Uterus (tissue), 4 donors: Measurements from ENCODE around the gene GNMT. TPM values are rescaled to one million over a fixed set of nuclear protein-coding genes. Genes with fewer than 3 reads are reported as not detected.

ENCODE experiments used
- DNase-seq, 2 donors: peaks; one replicate each; pipeline ENCODE4 v3.0.0-alpha.2; 2019 to 2020
- H3K27ac ChIP-seq, 2 donors: fragments of 200-600 bp; sonication (generic); 1 replicate in 1 of 2; 2 replicates in 1 of 2; pipeline ENCODE4 v1.5.1; 2016 to 2018
- H3K27me3 ChIP-seq, 2 donors: fragments of 200-600 bp; sonication (generic); one replicate each; pipeline ENCODE4 v1.5.1; 2018 to 2019; ENCODE audit warnings: control low read depth in 1 of 2
- H3K36me3 ChIP-seq, 2 donors: fragments of 200-600 bp; sonication (generic); one replicate each; pipeline ENCODE4 v1.5.1; 2019; ENCODE audit warnings: control low read depth in 1 of 2
- H3K4me1 ChIP-seq, 2 donors: fragments of 200-600 bp; sonication (generic); one replicate each; pipeline ENCODE4 v1.5.1; 2018 to 2019; ENCODE audit warnings: control low read depth in 1 of 2
- H3K4me3 ChIP-seq, 2 donors: fragments of 200-600 bp; sonication (generic); 1 replicate in 1 of 2; 2 replicates in 1 of 2; pipeline ENCODE4 v1.5.1; 2018 to 2019; ENCODE audit warnings: mild to moderate bottlenecking in 1 of 2
- H3K9me3 ChIP-seq, 2 donors: fragments of 200-600 bp; sonication (generic); one replicate each; pipeline ENCODE4 v1.5.1; 2019; ENCODE audit warnings: control low read depth in 1 of 2
- POLR2A ChIP-seq, 2 donors: fragments of 450-650 bp; IDR thresholded peaks; one replicate each; pipeline ENCODE4 v1.6.1; 2016; ENCODE audit warnings: antibody characterized with exemption in 2 of 2, mild to moderate bottlenecking in 1 of 2, moderate library complexity in 1 of 2
- intact Hi-C: fragments of 100-400 bp; cut with DNase I; formaldehyde crosslinking; loops from one replicate; pipeline ENCODE4 v1.15.1; 2023; ENCODE audit warnings: low total_unique reads
- total RNA-seq, 4 donors: library from RNA; depleted of rRNA in 3 of 4; stranded (reverse); fragments of >200 nt in 3 of 4; gene quantifications; one replicate each; pipeline versions ENCODE4 v1.1.0 to v1.2.4, GENCODE V29; 2014 to 2023
- TF ChIP-seq, protein P1 (sequence below), 4 experiments: fragments of 200-600 bp in 2 of 4; fragments of 450-650 bp in 2 of 4; sonication (generic) in 2 of 4; IDR thresholded peaks; one replicate each; pipeline ENCODE4 v1.5.1; 2016 to 2019; ENCODE audit warnings: antibody characterized with exemption in 4 of 4, mild to moderate bottlenecking in 2 of 4, moderate library complexity in 1 of 4
- donor health status: DM: yes; HTN: yes; CAD: no.

The GNMT gene
- total RNA-seq, 4 donors from 2014 or later, result 1.7 TPM; not detected in 3

DNA sequence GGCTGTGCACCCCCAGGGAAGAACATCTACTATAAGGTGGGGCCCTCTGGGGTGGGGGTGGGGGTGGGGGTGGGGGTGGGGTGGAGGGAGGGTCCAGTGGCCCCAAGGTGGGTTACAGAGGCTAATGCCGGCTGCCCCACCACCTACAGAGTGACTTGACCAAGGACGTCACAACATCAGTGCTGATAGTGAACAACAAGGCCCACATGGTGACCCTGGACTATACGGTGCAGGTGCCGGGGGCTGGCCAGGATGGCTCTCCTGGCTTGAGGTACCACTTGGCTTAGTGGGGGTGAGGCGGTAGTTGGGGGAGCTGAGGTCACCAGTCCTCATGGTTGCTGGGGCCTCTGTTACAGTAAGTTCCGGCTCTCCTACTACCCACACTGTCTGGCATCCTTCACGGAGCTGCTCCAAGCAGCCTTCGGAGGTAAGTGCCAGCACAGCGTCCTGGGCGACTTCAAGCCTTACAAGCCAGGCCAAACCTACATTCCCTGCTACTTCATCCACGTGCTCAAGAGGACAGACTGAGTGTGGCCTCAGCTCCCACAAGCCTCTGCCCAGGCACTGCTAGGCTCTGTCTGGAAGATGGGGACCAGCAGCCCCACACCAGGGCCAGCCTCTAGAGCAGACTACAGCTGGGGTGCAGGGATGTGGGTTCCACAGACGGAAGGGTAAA is 2.8 kb downstream of the GNMT start:
- Histone ChIP-seq H3K36me3 (no peaks in the 10 kb centered on the region), H3K27ac (no peak overlapping the region), H3K4me1 (peaks cover 0 to 6% of the 10 kb centered on the region in 2 donors), H3K27me3 (no peaks in the 10 kb centered on the region), H3K9me3 (no peaks in the 10 kb centered on the region), H3K4me3 (no peak overlapping the region)
- TF ChIP-seq, protein P1, sequence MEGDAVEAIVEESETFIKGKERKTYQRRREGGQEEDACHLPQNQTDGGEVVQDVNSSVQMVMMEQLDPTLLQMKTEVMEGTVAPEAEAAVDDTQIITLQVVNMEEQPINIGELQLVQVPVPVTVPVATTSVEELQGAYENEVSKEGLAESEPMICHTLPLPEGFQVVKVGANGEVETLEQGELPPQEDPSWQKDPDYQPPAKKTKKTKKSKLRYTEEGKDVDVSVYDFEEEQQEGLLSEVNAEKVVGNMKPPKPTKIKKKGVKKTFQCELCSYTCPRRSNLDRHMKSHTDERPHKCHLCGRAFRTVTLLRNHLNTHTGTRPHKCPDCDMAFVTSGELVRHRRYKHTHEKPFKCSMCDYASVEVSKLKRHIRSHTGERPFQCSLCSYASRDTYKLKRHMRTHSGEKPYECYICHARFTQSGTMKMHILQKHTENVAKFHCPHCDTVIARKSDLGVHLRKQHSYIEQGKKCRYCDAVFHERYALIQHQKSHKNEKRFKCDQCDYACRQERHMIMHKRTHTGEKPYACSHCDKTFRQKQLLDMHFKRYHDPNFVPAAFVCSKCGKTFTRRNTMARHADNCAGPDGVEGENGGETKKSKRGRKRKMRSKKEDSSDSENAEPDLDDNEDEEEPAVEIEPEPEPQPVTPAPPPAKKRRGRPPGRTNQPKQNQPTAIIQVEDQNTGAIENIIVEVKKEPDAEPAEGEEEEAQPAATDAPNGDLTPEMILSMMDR (IDR thresholded peaks at IDR 0.05), result no peak
- no peak for TF ChIP-seq POLR2A (IDR thresholded peaks at IDR 0.05)
- no peak for DNase-seq
- intact Hi-C loops, result no loop called here

DNA sequence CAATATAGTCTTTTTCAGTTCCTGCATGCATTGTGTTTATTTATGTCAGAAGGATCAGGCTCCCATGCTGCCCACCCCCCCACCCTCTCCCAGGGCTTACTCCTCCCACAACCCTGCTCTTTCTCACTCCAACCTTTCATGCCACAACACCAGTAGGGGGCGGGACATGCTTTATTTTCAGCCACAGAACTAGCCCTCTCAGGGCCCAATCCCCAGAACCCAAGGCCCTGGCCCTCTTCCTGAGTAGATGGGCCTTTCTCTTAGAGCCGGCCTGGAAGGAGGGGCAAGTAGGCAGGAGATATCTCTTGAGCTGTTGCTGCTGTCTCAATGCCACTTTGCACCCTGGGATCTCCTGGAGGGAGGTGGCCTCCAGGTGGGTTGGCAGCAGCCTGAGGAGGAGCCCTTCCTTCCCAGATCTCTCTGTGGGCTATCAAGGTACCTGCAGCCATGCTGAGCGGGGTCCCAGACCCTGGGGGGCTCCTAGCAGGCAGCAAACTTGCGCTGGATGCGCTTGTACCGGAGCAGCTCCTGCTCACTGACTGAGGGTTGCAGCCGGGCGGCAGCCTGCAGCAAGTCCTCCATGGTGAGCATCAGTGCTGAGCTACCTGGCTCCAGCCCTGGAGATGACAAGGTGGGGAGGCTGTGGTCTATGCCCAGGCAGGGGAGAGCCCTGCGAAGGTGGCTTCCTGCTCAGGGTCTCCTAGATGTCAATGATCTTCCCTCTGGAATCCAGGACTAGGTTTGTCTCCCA is 3.5 kb downstream of the GNMT start:
- intact Hi-C loops, result no loop called here
- no peaks in the 10 kb centered on the region for H3K9me3 ChIP-seq
- no peak overlapping the region for H3K4me3 ChIP-seq
- no peaks in the 10 kb centered on the region for H3K27me3 ChIP-seq
- no peak for TF ChIP-seq POLR2A (IDR thresholded peaks at IDR 0.05)
- TF ChIP-seq, protein P1 (IDR thresholded peaks at IDR 0.05), result no peak
- H3K36me3 ChIP-seq, result no peaks in the 10 kb centered on the region
- H3K27ac ChIP-seq, result no peak overlapping the region
- no peak for DNase-seq
- H3K4me1 ChIP-seq, result peaks cover 0 to 6% of the 10 kb centered on the region in 2 donors

DNA sequence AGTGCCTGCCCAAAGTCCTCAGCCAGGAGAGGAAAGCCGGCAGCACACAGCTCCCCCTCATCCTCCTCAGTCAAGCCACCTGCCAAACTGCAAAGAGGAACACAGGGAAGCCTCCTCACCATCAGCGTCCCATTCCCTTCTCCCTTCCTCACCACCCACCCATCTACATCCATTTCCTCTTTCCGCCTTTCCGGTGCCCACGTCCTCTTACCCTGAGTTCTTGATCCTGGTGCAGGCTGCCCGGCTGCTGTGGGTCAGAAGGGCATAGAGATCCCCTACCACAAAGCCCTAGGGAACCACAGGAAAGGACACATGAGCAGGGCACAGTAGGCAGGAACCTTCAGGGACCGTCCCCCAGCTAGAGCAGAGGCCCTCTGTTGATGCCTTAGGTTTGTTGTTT is 6.0 kb downstream of the GNMT start:
- H3K4me1 ChIP-seq, result no peaks in the 10 kb centered on the region
- no peak for TF ChIP-seq POLR2A (IDR thresholded peaks at IDR 0.05)
- TF ChIP-seq, protein P1 (IDR thresholded peaks at IDR 0.05), result no peak
- intact Hi-C loops, result no loop called here
- H3K27ac ChIP-seq, result no peak overlapping the region
- no peak overlapping the region for H3K4me3 ChIP-seq
- H3K27me3 ChIP-seq, result no peaks in the 10 kb centered on the region
- no peaks in the 10 kb centered on the region for H3K9me3 ChIP-seq
- DNase-seq, result no peak
- no peaks in the 10 kb centered on the region for H3K36me3 ChIP-seq

DNA sequence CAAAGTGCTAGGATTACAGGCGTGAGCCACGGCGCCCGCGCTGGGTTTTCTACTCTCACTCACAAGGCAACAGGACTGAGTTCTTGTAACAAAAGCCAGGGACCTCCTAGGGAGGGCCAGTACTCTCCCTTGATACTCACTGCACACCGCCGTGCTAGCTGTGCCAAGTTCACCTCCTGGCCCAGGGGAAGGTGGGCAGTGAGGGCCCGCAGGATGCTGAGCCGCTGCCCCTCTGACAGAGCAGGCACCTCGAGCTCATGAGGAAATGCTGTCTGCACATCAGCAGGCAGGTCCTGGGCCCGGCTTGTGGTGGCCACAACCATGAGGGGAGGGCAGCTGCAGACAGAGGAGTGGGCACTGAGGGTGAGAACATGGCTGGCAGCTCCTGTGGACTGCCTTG is 6.7 kb downstream of the GNMT start:
- no peak for DNase-seq
- TF ChIP-seq, protein P1 (IDR thresholded peaks at IDR 0.05), result no peak
- no peak for TF ChIP-seq POLR2A (IDR thresholded peaks at IDR 0.05)
- Histone ChIP-seq H3K4me1 (no peaks in the 10 kb centered on the region), H3K4me3 (no peak overlapping the region), H3K27me3 (no peaks in the 10 kb centered on the region), H3K27ac (no peak overlapping the region), H3K36me3 (no peaks in the 10 kb centered on the region), H3K9me3 (no peaks in the 10 kb centered on the region)
- intact Hi-C loops, result no loop called here

DNA sequence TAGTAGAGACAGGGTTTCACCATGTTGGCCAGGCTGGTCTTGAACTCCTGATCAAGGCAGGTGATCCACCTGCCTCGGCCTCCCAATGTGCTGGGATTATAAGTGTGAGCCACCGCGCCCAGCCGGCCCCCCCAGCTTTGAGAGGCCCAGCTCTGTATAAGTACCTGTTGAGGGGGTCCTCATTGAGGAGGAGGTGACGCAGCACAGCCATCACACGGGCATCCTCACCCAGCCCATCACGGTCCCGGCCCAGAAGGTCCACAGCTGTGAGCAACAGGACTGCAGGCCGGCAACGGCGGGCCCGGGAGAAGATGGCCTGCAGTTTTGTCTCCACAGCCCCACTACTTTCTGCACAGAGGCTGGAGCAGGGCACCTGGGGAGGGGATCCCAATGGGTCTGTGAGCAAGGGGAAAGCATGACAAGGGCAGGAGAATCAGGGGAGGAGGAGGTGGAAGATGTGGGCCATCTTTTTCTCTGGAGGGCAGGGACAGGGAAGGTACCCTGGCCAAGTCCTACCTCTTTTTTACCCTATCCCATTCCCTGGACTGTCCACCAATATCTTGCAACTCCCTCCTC is 7.7 kb downstream of the GNMT start:
- no peak for TF ChIP-seq POLR2A (IDR thresholded peaks at IDR 0.05)
- TF ChIP-seq, protein P1 (IDR thresholded peaks at IDR 0.05), result no peak
- DNase-seq, result no peak
- Histone ChIP-seq H3K4me1 (no peaks in the 10 kb centered on the region), H3K27me3 (no peaks in the 10 kb centered on the region), H3K36me3 (no peaks in the 10 kb centered on the region), H3K4me3 (no peak overlapping the region), H3K9me3 (no peaks in the 10 kb centered on the region), H3K27ac (no peak overlapping the region)
- intact Hi-C loops, result no loop called here
